ENCODE results near the gene ARMC8. TPM values are rescaled to one million over a fixed set of nuclear protein-coding genes. Genes with fewer than 3 reads are reported as not detected.

Gene ARMC8
- total and polyA plus RNA-seq, 2 donors (not counting 1 experiment from before 2014, with no cell fraction given): 35.3 to 81.1 TPM

- no peak for DNase-seq
Observed at GRCh38 chr3:138241676-138242075, 54.6 kb downstream of the ARMC8 start.

GRCh38 chr3:138242466-138242865 lies 55.4 kb downstream of the ARMC8 start:
- no peak overlapping the region for H3K9ac ChIP-seq (ENCODE audit: low read length)
- WGBS (ENCODE audit: insufficient coverage): no CpG with 5 or more reads among the region's 1 CpG
- Mint-ChIP-seq H3K4me1 (no peaks in the 10 kb centered on the region), H3K9me3 (ENCODE audit: insufficient read depth) (no peaks in the 10 kb centered on the region), H3K4me3 (no peak overlapping the region), H3K27me3 (no peaks in the 10 kb centered on the region), H3K27ac (no peak overlapping the region)
- H4K20me1 ChIP-seq (ENCODE audit: control insufficient read depth, insufficient read depth, low read length, poor library complexity, severe bottlenecking): no peaks in the 10 kb centered on the region
- intact Hi-C loops (cut with micrococcal nuclease): no loop called here
- ATAC-seq (ENCODE audit: low read depth) (no peak), DNase-seq (no peak)
- no peaks in the 10 kb centered on the region for H3K27me3 ChIP-seq (replicated peaks in 1 of 4; ENCODE audit: control extremely low read depth in 1 of 4, control insufficient read depth in 3 of 4, insufficient read depth in 4 of 4, low read length in 3 of 4)
- H3K4me2 ChIP-seq (replicated peaks; ENCODE audit: low read depth, low read length, poor library complexity, severe bottlenecking): no peak overlapping the region
- peaks cover 0 to 47% of the 10 kb centered on the region in 2 experiments for H3K36me3 ChIP-seq (replicated peaks in 1 of 2; ENCODE audit: control extremely low read depth in 1 of 2, control insufficient read depth in 1 of 2, extremely low read depth in 1 of 2, insufficient read depth in 2 of 2, low read length in 1 of 2)
- H3K27ac ChIP-seq (ENCODE audit: low read length in 2 of 2): no peak overlapping the region
- H2AFZ ChIP-seq (ENCODE audit: insufficient read depth, low read depth, low read length, poor library complexity, severe bottlenecking): no peak overlapping the region
- no peaks in the 10 kb centered on the region for H3K4me1 ChIP-seq (ENCODE audit: control insufficient read depth in 2 of 2, insufficient read depth in 2 of 2, low read length in 2 of 2)
- no peak overlapping the region for H3K4me3 ChIP-seq (ENCODE audit: control extremely low read depth in 1 of 5, extremely low read depth in 1 of 5, insufficient read depth in 1 of 5, low read depth in 2 of 5, low read length in 4 of 5)
- H3K79me2 ChIP-seq (ENCODE audit: control insufficient read depth, insufficient read depth, low read length): no peaks in the 10 kb centered on the region
- POLR2A ChIA-PET: no interaction called here
- CTCF ChIA-PET: no interaction called here
- no peaks in the 10 kb centered on the region for H3K9me3 ChIP-seq (ENCODE audit: control extremely low read depth in 1 of 3, control insufficient read depth in 2 of 3, insufficient read depth in 1 of 3, low read length in 2 of 3)
- TF ChIP-seq CTCF (IDR thresholded peaks at IDR 0.05): no peak

More at GRCh38 chr3:138241676-138242075, 54.6 kb downstream of the ARMC8 start:
- H3K4me1 ChIP-seq (ENCODE audit: control insufficient read depth in 2 of 2, insufficient read depth in 2 of 2, low read length in 2 of 2): no peaks in the 10 kb centered on the region
- no peaks in the 10 kb centered on the region for H3K27me3 ChIP-seq (replicated peaks in 1 of 4; ENCODE audit: control extremely low read depth in 1 of 4, control insufficient read depth in 3 of 4, insufficient read depth in 4 of 4, low read length in 3 of 4)
- H3K79me2 ChIP-seq (ENCODE audit: control insufficient read depth, insufficient read depth, low read length): no peaks in the 10 kb centered on the region
- H3K9ac ChIP-seq (ENCODE audit: low read length): no peak overlapping the region
- no peaks in the 10 kb centered on the region for H3K9me3 ChIP-seq (ENCODE audit: control extremely low read depth in 1 of 3, control insufficient read depth in 2 of 3, insufficient read depth in 1 of 3, low read length in 2 of 3)
- H2AFZ ChIP-seq (ENCODE audit: insufficient read depth, low read depth, low read length, poor library complexity, severe bottlenecking): no peak overlapping the region
- ChIA-PET POLR2A (no interaction called here), CTCF (no interaction called here)
- H3K27ac Mint-ChIP-seq: no peak overlapping the region
- no peaks in the 10 kb centered on the region for H4K20me1 ChIP-seq (ENCODE audit: control insufficient read depth, insufficient read depth, low read length, poor library complexity, severe bottlenecking)
- ATAC-seq (ENCODE audit: low read depth): no peak
- H3K27ac ChIP-seq (ENCODE audit: low read length in 2 of 2): no peak overlapping the region
- H3K36me3 ChIP-seq (replicated peaks in 1 of 2; ENCODE audit: control extremely low read depth in 1 of 2, control insufficient read depth in 1 of 2, extremely low read depth in 1 of 2, insufficient read depth in 2 of 2, low read length in 1 of 2): peaks cover 0 to 53% of the 10 kb centered on the region in 2 experiments
- H3K4me3 ChIP-seq (ENCODE audit: control extremely low read depth in 1 of 5, extremely low read depth in 1 of 5, insufficient read depth in 1 of 5, low read depth in 2 of 5, low read length in 4 of 5): no peak overlapping the region
- no peaks in the 10 kb centered on the region for H3K27me3 Mint-ChIP-seq
- no peaks in the 10 kb centered on the region for H3K9me3 Mint-ChIP-seq (ENCODE audit: insufficient read depth)
- no CpG with 5 or more reads among the region's 2 CpGs for WGBS (ENCODE audit: insufficient coverage)
- no peak for TF ChIP-seq EZH2 (IDR thresholded peaks at IDR 0.05; ENCODE audit: borderline replicate concordance, insufficient read depth, low read depth, low read length, poor library complexity, severe bottlenecking)
- TF ChIP-seq CTCF (IDR thresholded peaks at IDR 0.05): no peak
- no peaks in the 10 kb centered on the region for H3K4me1 Mint-ChIP-seq
- H3K4me3 Mint-ChIP-seq: no peak overlapping the region
- intact Hi-C loops (cut with micrococcal nuclease): no loop called here
- no peak overlapping the region for H3K4me2 ChIP-seq (replicated peaks; ENCODE audit: low read depth, low read length, poor library complexity, severe bottlenecking)

Measured in B cell (primary cell).